HG02623 (cell line): ENCODE measurements around the gene MICA.
"Not testable (repeated sequence)": the region's sequence is repeated elsewhere in the genome, so short reads cannot be mapped to it uniquely, and the experiment has no call there.

ENCODE experiments used
- ATAC-seq: cut with Tn5 transposase; IDR thresholded peaks from one replicate; pipeline ENCODE4 v1.9.1; 2021; ENCODE audit warnings: moderate library complexity; ENCODE audit not compliant: unreplicated experiment

MICA gene

DNA sequence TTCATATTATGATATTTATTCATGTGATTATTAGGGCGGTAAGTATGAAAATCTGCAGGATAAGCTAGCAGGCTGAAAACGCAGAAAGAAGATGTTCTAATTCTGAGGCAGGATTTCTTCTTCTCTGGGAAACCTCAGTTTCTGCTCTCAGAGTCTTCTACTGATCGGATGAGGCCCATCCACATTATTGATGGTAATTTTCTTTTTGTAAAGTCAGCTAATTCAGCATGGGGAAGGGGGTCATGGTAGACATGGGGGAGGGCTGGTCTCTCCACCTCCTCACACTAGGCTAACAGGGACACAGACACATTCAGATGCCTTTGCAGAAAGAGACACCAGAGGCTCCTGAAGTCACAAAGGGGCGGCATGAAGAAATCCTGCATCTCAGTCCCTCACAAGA is 21.7 kb upstream of the MICA start:
- ATAC-seq, result no peak

- no peak for ATAC-seq
Measured at GRCh38 chr6:31383149-31383548, 20.2 kb upstream of the MICA start.

GRCh38 chr6:31385041-31385440 is 18.4 kb upstream of the MICA start:
- no peak for ATAC-seq

- ATAC-seq, result no peak
Measured at GRCh38 chr6:31386099-31386498, 17.3 kb upstream of the MICA start.

DNA sequence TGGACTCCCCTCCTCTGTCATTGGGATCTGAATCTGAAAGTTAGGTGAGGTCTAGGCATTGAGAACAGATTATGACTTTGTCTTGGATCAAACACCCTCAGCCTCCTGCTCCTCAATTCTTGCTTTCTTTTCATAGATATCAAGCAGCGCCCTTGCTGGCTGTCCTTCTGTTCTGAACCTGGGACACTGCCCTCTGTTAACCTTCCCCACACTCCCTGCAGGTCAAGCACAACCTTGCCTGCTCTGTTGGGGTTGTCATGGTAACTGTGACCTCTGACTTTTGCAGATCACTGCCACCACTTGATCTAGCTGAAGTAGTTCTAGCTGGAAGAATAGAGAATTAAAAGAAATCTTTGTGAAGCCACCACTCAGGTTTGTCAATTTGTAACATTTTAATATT is 16.4 kb upstream of the MICA start:
- ATAC-seq, result no peak

- ATAC-seq, result not testable (repeated sequence)
Measured at GRCh38 chr6:31388916-31389801, 14.2 kb upstream of the MICA start.

GRCh38 chr6:31389802-31390132 is 13.6 kb upstream of the MICA start:
- ATAC-seq, result not testable (repeated sequence)

GRCh38 chr6:31393932-31394331 is 9.5 kb upstream of the MICA start:
- no peak for ATAC-seq

- no peak for ATAC-seq
Measured at GRCh38 chr6:31394381-31394780, 9.0 kb upstream of the MICA start.

DNA sequence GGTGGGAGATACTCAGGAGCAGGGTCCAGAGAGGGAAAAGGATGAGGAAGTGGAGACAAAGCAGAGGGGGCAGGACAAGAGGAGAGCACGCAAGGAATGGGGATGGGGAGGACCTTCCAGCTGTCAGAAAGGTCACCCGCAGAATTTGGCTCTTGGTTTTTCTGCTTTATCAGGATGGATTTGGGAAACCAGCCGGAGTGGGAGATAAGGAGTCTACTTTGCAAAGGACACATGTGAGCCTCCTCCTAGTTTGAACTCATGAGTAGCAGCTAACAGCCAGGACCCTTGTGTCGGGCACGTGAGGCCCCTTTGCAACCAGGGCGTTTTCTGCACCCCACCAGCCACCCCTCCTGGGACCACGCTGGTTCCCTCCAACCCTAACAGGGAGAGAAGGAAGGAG is 7.6 kb upstream of the MICA start:
- ATAC-seq, result no peak

GRCh38 chr6:31396422-31397152 is 6.8 kb upstream of the MICA start:
- no peak for ATAC-seq

DNA sequence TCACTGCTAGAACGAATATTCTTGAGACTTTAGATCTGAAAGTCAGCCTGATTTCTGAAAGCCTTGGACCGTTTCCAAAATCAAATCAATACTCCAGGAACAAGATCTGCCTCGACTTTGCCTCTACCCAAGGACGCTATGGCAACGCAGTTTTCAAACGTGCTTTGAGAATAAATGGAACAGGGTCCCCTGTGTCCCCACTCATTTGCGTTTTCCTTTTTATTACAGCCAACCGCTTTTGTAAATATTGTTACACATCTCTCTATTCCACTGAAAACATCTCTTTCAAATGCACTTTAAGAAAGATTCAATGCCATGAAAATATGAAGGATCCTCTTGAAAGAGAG is 6.3 kb upstream of the MICA start:
- not testable (repeated sequence) for ATAC-seq

- ATAC-seq, result no peak
Measured at GRCh38 chr6:31397901-31398525, 5.4 kb upstream of the MICA start.

DNA sequence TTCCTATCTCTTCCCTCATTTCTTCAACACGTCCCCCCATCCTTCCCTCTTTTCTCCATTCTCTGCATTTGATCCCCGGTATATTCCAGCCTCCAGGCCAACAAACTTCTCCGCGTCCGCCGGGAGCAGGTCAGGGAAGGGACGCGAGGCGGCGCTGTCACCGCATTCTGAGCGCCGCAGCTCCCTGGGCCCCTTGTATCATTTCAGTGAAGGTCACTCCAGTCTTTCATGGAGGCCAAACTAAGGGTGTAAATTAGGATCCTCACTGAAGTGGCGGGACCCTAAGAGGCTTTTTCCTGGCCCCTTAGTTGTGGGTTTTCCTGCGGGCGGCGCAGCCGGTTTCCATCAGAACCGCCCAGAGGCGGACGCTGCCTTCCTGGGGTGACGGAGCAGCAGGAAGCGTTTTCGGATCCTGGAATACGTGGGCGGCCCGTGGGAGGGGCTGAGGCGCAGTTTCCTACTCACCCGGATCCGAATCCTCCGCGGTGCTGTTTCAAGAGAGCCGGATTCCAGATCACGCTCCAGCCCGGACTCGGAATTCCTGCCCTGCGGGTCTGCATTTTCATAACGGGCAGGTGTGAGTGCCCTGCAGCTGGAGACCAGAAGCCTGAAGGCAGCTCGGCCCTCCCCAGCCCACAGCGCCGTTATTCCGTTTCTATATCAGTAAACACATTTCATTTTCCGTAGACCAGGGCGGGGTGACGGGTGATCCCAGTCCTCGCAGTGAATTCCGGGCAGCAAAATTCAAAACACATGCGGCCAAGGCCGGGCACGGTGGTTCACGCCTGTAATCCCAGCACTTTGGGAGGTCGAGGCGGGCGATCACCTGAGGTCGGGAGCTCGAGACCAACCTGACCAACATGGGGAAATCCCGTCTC is 3.6 kb upstream of the MICA start:
- no peak for ATAC-seq

- ATAC-seq, result no peak
Measured at GRCh38 chr6:31400467-31401289, 2.7 kb upstream of the MICA start.

- ATAC-seq, result no peak
Measured at GRCh38 chr6:31401403-31401802, 2.0 kb upstream of the MICA start.

- ATAC-seq, result no peak
Measured at GRCh38 chr6:31402324-31403282, 792 bp upstream of the MICA start.

- ATAC-seq, result not testable (repeated sequence)
Measured at GRCh38 chr6:31404061-31404364, 618 bp downstream of the MICA start.

DNA sequence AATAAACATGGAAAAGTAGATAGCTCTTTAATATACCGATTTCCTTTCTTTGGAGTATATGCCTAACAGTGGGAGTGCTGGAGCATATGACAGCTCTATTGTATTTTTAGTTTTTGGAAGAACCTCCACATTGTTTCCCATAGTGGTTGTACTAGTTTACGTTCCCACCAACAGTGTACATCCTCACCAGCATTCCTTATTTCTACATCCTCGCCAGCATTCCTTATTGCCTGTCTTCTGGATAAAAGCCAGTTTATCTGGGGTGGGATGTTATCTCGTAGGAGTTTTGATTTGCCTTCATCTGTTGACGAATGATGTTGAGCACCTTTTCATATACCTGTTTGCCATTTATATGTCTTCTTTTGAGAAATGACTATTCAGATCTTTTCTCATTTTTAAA is 2.6 kb downstream of the MICA start:
- ATAC-seq, result no peak
